PC-3 (cell line): Measurements from ENCODE around the gene EFHC1.

Source experiments
- EZH2 ChIP-seq: fragments of 300-600 bp; sonication (generic); IDR thresholded peaks from one replicate; pipeline ENCODE4 v1.6.1; 2017; ENCODE audit warnings: antibody characterized with exemption, mild to moderate bottlenecking, low read length; ENCODE audit not compliant: unreplicated experiment
- EZH2phosphoT487 ChIP-seq: fragments of 300-600 bp; sonication (generic); IDR thresholded peaks from 2 replicates; pipeline ENCODE4 v1.6.1; 2018; ENCODE audit warnings: mild to moderate bottlenecking, antibody characterized with exemption, low read length, borderline replicate concordance
- TF ChIP-seq, protein P1 (sequence below): fragments of 300-600 bp; sonication (generic); conservative IDR thresholded peaks from 2 replicates; pipeline ENCODE4 v1.5.1; 2017; ENCODE audit warnings: antibody characterized with exemption, low read depth, mild to moderate bottlenecking, low read length

DNA sequence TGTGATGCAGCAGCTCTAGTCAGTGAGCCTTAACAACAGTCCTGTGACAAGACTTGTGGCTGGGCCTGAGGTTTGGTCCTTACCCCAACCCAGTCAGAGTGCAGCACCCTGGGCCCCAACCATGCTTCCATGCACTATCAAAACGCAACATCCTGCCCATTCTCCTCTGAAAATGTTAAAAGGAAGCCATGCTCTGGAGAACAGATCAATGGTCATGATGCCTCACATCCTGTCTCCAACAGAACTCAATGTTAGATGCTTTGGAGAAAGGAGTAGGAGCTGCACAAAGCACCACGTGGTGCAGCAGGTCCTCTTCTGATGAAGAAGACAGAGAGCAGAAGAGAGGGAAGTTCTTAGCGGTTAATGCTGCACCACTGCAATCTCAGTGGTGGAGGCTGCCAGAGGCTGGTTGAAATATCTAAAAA lies 114.8 kb downstream of the EFHC1 start:
- TF ChIP-seq, protein P1, sequence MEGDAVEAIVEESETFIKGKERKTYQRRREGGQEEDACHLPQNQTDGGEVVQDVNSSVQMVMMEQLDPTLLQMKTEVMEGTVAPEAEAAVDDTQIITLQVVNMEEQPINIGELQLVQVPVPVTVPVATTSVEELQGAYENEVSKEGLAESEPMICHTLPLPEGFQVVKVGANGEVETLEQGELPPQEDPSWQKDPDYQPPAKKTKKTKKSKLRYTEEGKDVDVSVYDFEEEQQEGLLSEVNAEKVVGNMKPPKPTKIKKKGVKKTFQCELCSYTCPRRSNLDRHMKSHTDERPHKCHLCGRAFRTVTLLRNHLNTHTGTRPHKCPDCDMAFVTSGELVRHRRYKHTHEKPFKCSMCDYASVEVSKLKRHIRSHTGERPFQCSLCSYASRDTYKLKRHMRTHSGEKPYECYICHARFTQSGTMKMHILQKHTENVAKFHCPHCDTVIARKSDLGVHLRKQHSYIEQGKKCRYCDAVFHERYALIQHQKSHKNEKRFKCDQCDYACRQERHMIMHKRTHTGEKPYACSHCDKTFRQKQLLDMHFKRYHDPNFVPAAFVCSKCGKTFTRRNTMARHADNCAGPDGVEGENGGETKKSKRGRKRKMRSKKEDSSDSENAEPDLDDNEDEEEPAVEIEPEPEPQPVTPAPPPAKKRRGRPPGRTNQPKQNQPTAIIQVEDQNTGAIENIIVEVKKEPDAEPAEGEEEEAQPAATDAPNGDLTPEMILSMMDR: no peak
- TF ChIP-seq EZH2phosphoT487 (no peak), EZH2 (no peak)
